22Rv1 (cell line): ENCODE measurements around the gene LRBA.

Experiments
- ZFX ChIP-seq: fragments of 450-650 bp; IDR thresholded peaks from 2 replicates; pipeline ENCODE4 v1.6.1; 2017; ENCODE audit warnings: antibody characterized with exemption, borderline replicate concordance
- TF ChIP-seq, protein P1 (sequence below): fragments of 450-650 bp; IDR thresholded peaks from 2 replicates; pipeline ENCODE4 v1.5.1; 2017; ENCODE audit warnings: mild to moderate bottlenecking

DNA sequence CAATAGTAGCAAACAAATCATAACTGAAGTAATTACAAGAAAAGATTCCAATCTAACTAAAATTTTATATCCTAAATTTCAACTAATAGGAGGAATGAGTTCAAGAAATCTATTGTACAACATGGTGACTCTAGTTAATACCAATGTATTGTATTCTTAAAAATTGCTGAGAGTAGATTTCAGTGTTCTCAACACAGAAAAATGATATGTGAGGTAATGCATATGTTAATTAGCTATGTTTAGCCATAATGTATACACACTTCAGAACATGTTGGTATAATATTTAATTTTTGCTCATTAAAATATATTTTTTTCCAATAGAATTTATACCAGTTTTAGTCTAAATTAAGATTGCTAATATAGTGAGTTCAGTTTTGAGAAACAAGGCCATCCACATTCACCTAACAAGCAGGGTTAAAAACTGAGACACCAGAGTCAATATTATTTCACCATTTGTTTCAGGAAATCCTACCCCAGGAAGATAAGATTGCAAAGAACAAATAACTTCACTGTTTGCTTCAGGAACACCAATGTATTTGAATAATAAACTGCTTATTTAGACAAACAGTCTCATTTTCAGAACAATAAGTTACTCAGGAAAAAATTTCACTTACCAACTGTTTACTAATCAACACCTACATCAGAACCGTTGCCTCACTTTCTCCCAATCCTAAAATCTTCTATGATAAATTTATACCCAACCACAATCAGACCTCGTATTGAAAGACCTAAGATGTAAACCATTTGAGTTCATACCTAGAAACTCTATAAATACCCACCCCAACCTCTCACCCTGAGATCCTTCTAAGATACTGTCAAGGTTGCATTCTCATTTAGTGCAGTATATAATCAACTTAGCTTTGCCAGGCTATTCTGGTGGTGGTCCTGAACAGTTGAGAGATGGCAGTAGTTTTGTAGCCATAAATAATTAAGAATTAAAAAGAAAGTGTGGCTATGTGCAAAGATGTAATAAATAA, 300.3 kb downstream of the LRBA start:
- TF ChIP-seq, protein P1, sequence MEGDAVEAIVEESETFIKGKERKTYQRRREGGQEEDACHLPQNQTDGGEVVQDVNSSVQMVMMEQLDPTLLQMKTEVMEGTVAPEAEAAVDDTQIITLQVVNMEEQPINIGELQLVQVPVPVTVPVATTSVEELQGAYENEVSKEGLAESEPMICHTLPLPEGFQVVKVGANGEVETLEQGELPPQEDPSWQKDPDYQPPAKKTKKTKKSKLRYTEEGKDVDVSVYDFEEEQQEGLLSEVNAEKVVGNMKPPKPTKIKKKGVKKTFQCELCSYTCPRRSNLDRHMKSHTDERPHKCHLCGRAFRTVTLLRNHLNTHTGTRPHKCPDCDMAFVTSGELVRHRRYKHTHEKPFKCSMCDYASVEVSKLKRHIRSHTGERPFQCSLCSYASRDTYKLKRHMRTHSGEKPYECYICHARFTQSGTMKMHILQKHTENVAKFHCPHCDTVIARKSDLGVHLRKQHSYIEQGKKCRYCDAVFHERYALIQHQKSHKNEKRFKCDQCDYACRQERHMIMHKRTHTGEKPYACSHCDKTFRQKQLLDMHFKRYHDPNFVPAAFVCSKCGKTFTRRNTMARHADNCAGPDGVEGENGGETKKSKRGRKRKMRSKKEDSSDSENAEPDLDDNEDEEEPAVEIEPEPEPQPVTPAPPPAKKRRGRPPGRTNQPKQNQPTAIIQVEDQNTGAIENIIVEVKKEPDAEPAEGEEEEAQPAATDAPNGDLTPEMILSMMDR: no peak
- no peak for TF ChIP-seq ZFX
